Neural cell (in vitro differentiated cells): Measurements from ENCODE around the gene TRMT5. TPM values are rescaled to one million over a fixed set of nuclear protein-coding genes. Genes with fewer than 3 reads are reported as not detected.

Source experiments
- H2AFZ ChIP-seq: fragments of 200-600, 300-800 bp; sonication (generic), shearing (Covaris generic); 2 replicates; pipeline ENCODE4 v1.6.0; 2014; ENCODE audit warnings: low read depth, mild to moderate bottlenecking, antibody characterized with exemption, low read length, moderate library complexity
- H3F3A ChIP-seq: fragments of 200-600 bp; shearing (Covaris generic); 2 replicates; pipeline ENCODE4 v1.6.1; 2016; ENCODE audit warnings: mild to moderate bottlenecking, moderate library complexity, mixed read lengths, antibody characterized with exemption, low read length; ENCODE audit not compliant: insufficient read depth, poor library complexity, severe bottlenecking
- H3K27ac ChIP-seq: fragments of 200-600, 300-800 bp; sonication (generic), shearing (Covaris generic); 2 replicates; pipeline ENCODE4 v1.5.1; 2014; ENCODE audit warnings: mild to moderate bottlenecking, low read length, moderate library complexity
- H3K27me3 ChIP-seq: fragments of 300-800, 200-600 bp; sonication (generic), shearing (Covaris generic); 2 replicates; pipeline ENCODE4 v1.6.0; 2014; ENCODE audit warnings: mild to moderate bottlenecking, low read depth, low read length, moderate library complexity; ENCODE audit not compliant: insufficient read depth
- H3K36me3 ChIP-seq: fragments of 300-800, 200-600 bp; sonication (generic), shearing (Covaris generic); 2 replicates; pipeline ENCODE4 v1.5.1; 2014; ENCODE audit warnings: mild to moderate bottlenecking, antibody characterized with exemption, low read length, moderate library complexity; ENCODE audit not compliant: insufficient read depth
- H3K4me2 ChIP-seq: fragments of 300-800, 200-600 bp; sonication (generic), shearing (Covaris generic); 2 replicates; pipeline ENCODE4 v1.6.0; 2014; ENCODE audit warnings: mild to moderate bottlenecking, low read length
- H3K4me3 ChIP-seq: fragments of 300-800, 200-600 bp; sonication (generic), shearing (Covaris generic); 2 replicates; pipeline ENCODE4 v1.5.1; 2014; ENCODE audit warnings: mild to moderate bottlenecking, low read length, moderate library complexity
- H3K79me2 ChIP-seq: fragments of 200-600 bp; shearing (Covaris generic); replicated peaks from 2 replicates; pipeline ENCODE4 v1.6.0; 2014; ENCODE audit warnings: mild to moderate bottlenecking, low read length, moderate library complexity; ENCODE audit not compliant: insufficient read depth
- H3K9ac ChIP-seq: fragments of 300-800, 200-600 bp; sonication (generic), shearing (Covaris generic); 2 replicates; pipeline ENCODE4 v1.6.1; 2016; ENCODE audit warnings: mild to moderate bottlenecking, low read length, mixed read lengths
- H3K9me2 ChIP-seq: fragments of 200-600 bp; shearing (Covaris generic); 2 replicates; pipeline ENCODE4 v1.6.1; 2016; ENCODE audit warnings: mild to moderate bottlenecking, low read length, mixed read lengths; ENCODE audit not compliant: insufficient read depth
- H3K9me3 ChIP-seq: fragments of 200-600, 300-800 bp; sonication (generic), shearing (Covaris generic); 2 replicates; pipeline ENCODE4 v1.6.1; 2016; ENCODE audit warnings: mild to moderate bottlenecking, mixed run types, low read length, moderate library complexity, mixed read lengths
- H4K20me1 ChIP-seq: fragments of 200-600 bp; shearing (Covaris generic); 2 replicates; pipeline ENCODE4 v1.6.1; 2016; ENCODE audit warnings: mild to moderate bottlenecking, mixed run types; ENCODE audit not compliant: insufficient read depth
- EP300 ChIP-seq: fragments of 450-650 bp; conservative IDR thresholded peaks from 2 replicates; pipeline ENCODE4 v1.6.1; 2014; ENCODE audit warnings: antibody characterized with exemption, mild to moderate bottlenecking, moderate library complexity; ENCODE audit not compliant: poor library complexity, severe bottlenecking
- EZH2 ChIP-seq: fragments of 200-600, 300-800 bp; shearing (Covaris generic), sonication (generic); IDR thresholded peaks from 2 replicates; pipeline ENCODE4 v1.6.1; 2014; ENCODE audit warnings: antibody characterized with exemption, low read length, borderline replicate concordance, mild to moderate bottlenecking; ENCODE audit not compliant: insufficient read depth, poor library complexity, severe bottlenecking
- MXI1 ChIP-seq: fragments of 450-650 bp; conservative IDR thresholded peaks from 2 replicates; pipeline ENCODE4 v1.6.1; 2014; ENCODE audit warnings: antibody characterized with exemption, mild to moderate bottlenecking; ENCODE audit not compliant: poor library complexity, severe bottlenecking
- POLR2AphosphoS5 ChIP-seq: IDR thresholded peaks from 2 replicates; pipeline ENCODE4 v1.6.1; 2012
- RAD21 ChIP-seq: fragments of 450-650 bp; conservative IDR thresholded peaks from 2 replicates; pipeline ENCODE4 v1.6.1; 2014; ENCODE audit warnings: antibody characterized with exemption, mild to moderate bottlenecking, moderate library complexity
- SMC3 ChIP-seq: fragments of 450-650 bp; conservative IDR thresholded peaks from 2 replicates; pipeline ENCODE4 v1.6.1; 2014; ENCODE audit warnings: antibody characterized with exemption, mild to moderate bottlenecking, moderate library complexity; ENCODE audit not compliant: poor library complexity
- TAF1 ChIP-seq: IDR thresholded peaks from 2 replicates; pipeline ENCODE4 v1.6.1; 2012; ENCODE audit warnings: low read depth
- polyA plus RNA-seq: library from polyadenylated mRNA; depleted of rRNA; stranded (reverse); fragments of >200 nt; gene quantifications from 2 replicates; pipeline ENCODE4 v1.2.3, GENCODE V29; 2014
- TF ChIP-seq, protein P1 (sequence below): fragments of 450-650 bp; IDR thresholded peaks from 2 replicates; pipeline ENCODE4 v1.5.1; 2014; ENCODE audit warnings: antibody characterized with exemption, mild to moderate bottlenecking, moderate library complexity; ENCODE audit not compliant: poor library complexity, severe bottlenecking
- TF ChIP-seq, protein P2 (sequence below): IDR thresholded peaks from 2 replicates; pipeline ENCODE4 v1.6.1; 2012; ENCODE audit warnings: borderline replicate concordance

Gene TRMT5
- polyA plus RNA-seq, 1 donor from 2014 or later = 7.6 TPM

DNA sequence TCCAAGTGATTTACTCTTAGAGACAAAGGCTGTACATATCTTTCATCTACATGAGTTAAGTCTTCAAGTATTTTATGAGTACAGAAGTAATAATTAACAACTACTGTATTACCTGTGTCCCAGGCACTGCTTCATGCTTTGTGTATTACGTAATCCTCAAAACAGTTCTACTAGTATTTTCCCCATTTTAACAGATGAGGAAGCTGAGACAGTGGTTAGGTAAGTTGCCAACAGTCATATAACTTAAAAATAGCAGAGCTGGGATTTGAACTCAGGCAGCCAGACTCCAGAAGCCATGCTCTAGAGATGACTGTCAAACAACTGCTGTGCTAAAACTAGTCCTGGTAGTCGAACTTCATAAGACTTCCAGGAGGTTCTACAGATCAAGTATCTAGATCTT, 10.7 kb downstream of the TRMT5 start:
- TF ChIP-seq MXI1 = no peak
- TF ChIP-seq EZH2 = no peak
- no peak for TF ChIP-seq POLR2AphosphoS5
- no peak for TF ChIP-seq EP300
- no peak for TF ChIP-seq RAD21
- no peak for TF ChIP-seq TAF1
- TF ChIP-seq, protein P1, sequence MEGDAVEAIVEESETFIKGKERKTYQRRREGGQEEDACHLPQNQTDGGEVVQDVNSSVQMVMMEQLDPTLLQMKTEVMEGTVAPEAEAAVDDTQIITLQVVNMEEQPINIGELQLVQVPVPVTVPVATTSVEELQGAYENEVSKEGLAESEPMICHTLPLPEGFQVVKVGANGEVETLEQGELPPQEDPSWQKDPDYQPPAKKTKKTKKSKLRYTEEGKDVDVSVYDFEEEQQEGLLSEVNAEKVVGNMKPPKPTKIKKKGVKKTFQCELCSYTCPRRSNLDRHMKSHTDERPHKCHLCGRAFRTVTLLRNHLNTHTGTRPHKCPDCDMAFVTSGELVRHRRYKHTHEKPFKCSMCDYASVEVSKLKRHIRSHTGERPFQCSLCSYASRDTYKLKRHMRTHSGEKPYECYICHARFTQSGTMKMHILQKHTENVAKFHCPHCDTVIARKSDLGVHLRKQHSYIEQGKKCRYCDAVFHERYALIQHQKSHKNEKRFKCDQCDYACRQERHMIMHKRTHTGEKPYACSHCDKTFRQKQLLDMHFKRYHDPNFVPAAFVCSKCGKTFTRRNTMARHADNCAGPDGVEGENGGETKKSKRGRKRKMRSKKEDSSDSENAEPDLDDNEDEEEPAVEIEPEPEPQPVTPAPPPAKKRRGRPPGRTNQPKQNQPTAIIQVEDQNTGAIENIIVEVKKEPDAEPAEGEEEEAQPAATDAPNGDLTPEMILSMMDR = no peak
- no peaks in the 10 kb centered on the region for H3K9me2 ChIP-seq
- H3F3A ChIP-seq = no peaks in the 10 kb centered on the region
- H3K9me3 ChIP-seq = no peaks in the 10 kb centered on the region
- H3K9ac ChIP-seq = no peak overlapping the region
- no peak overlapping the region for H3K4me2 ChIP-seq
- H4K20me1 ChIP-seq = no peaks in the 10 kb centered on the region
- no peak overlapping the region for H2AFZ ChIP-seq
- no peak overlapping the region for H3K4me3 ChIP-seq
- no peaks in the 10 kb centered on the region for H3K27me3 ChIP-seq
- no peaks in the 10 kb centered on the region for H3K79me2 ChIP-seq
- no peak overlapping the region for H3K27ac ChIP-seq
- no peaks in the 10 kb centered on the region for H3K36me3 ChIP-seq

DNA sequence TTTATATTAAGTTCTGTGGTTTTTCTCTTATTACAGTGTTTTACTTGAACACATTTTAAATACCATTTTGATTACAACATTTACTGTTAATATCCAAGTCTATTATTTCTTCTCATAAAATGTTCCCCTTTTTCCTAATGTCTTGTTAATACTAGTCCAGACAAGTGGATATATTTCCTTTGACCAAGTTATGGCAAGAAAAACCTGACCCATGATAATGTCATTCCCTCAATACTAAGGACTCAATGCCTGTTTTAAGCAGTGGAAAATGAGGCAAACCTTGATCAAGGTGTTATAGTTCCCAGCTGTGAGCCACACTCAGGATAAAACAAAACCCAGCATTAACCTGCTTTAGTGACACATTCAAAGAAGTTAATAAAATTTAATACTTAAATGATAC, 12.2 kb downstream of the TRMT5 start:
- Histone ChIP-seq H4K20me1 (no peaks in the 10 kb centered on the region), H3K4me2 (no peak overlapping the region), H3F3A (no peaks in the 10 kb centered on the region), H3K9ac (no peak overlapping the region), H3K4me3 (no peak overlapping the region), H2AFZ (no peak overlapping the region), H3K27me3 (no peaks in the 10 kb centered on the region), H3K79me2 (no peaks in the 10 kb centered on the region), H3K9me2 (no peaks in the 10 kb centered on the region), H3K36me3 (no peaks in the 10 kb centered on the region), H3K9me3 (no peaks in the 10 kb centered on the region), H3K27ac (no peak overlapping the region)
- TF ChIP-seq TAF1 = no peak
- no peak for TF ChIP-seq EP300
- TF ChIP-seq EZH2 = no peak
- TF ChIP-seq, protein P1 = no peak
- no peak for TF ChIP-seq MXI1
- TF ChIP-seq RAD21 = no peak
- TF ChIP-seq POLR2AphosphoS5 = no peak
- no peak for TF ChIP-seq SMC3
- TF ChIP-seq, protein P2, sequence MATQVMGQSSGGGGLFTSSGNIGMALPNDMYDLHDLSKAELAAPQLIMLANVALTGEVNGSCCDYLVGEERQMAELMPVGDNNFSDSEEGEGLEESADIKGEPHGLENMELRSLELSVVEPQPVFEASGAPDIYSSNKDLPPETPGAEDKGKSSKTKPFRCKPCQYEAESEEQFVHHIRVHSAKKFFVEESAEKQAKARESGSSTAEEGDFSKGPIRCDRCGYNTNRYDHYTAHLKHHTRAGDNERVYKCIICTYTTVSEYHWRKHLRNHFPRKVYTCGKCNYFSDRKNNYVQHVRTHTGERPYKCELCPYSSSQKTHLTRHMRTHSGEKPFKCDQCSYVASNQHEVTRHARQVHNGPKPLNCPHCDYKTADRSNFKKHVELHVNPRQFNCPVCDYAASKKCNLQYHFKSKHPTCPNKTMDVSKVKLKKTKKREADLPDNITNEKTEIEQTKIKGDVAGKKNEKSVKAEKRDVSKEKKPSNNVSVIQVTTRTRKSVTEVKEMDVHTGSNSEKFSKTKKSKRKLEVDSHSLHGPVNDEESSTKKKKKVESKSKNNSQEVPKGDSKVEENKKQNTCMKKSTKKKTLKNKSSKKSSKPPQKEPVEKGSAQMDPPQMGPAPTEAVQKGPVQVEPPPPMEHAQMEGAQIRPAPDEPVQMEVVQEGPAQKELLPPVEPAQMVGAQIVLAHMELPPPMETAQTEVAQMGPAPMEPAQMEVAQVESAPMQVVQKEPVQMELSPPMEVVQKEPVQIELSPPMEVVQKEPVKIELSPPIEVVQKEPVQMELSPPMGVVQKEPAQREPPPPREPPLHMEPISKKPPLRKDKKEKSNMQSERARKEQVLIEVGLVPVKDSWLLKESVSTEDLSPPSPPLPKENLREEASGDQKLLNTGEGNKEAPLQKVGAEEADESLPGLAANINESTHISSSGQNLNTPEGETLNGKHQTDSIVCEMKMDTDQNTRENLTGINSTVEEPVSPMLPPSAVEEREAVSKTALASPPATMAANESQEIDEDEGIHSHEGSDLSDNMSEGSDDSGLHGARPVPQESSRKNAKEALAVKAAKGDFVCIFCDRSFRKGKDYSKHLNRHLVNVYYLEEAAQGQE = no peak
